IMR-90 (cell line): Measurements from ENCODE around the gene PRKCA. TPM values are rescaled to one million over a fixed set of nuclear protein-coding genes. Genes with fewer than 3 reads are reported as not detected.

ENCODE experiments used
- ATAC-seq: fragments of 200-7000 bp; cut with Tn5 transposase; 2 replicates; pipeline ENCODE4 v1.9.1; 2020; ENCODE audit warnings: low read depth, mild to moderate bottlenecking, moderate library complexity
- BruUV-seq: library from RNA; stranded (reverse); fragments of 400-500 nt; replicated peaks from 2 replicates; lab custom pipeline; 2021; lab: Mats Ljungman, UMichigan
- CTCF ChIA-PET: fragments of 300-600 bp; formaldehyde crosslinking; extraction: SDS; loops from one replicate; lab custom pipeline; 2021; ENCODE audit warnings: antibody characterized with exemption; lab: Yijun Ruan, JAX
- POLR2A ChIA-PET: fragments of 300-600 bp; sonication (Branson Sonifier 250); formaldehyde crosslinking; loops from one replicate; lab custom pipeline; 2022; ENCODE audit warnings: antibody characterized with exemption; ENCODE audit not compliant: unreplicated experiment; lab: Charles Lee
- DNase-seq: peaks from one replicate; pipeline ENCODE4 v3.0.0; 2013
- H2AFZ ChIP-seq: replicated peaks from 2 replicates; pipeline ENCODE3; 2013; ENCODE audit warnings: low read length, mild to moderate bottlenecking; ENCODE audit not compliant: poor library complexity
- H2AK5ac ChIP-seq: 2 replicates; pipeline ENCODE4 v1.6.1; 2013; ENCODE audit warnings: low read depth, low read length, inconsistent platforms
- H2AK9ac ChIP-seq: replicated peaks from 2 replicates; pipeline ENCODE3; 2013; ENCODE audit warnings: mild to moderate bottlenecking, low read depth, low read length, moderate library complexity; ENCODE audit not compliant: poor library complexity
- H2BK120ac ChIP-seq: 2 replicates; pipeline ENCODE4 v1.6.1; 2013; ENCODE audit warnings: low read depth, low read length, inconsistent platforms
- H2BK15ac ChIP-seq: 3 replicates; pipeline ENCODE4 v1.6.1; 2013; ENCODE audit warnings: low read depth, low read length, inconsistent platforms
- H2BK20ac ChIP-seq: 2 replicates; pipeline ENCODE4 v1.6.1; 2013; ENCODE audit warnings: low read depth, mild to moderate bottlenecking, inconsistent platforms, low read length, moderate library complexity
- H2BK5ac ChIP-seq: 2 replicates; pipeline ENCODE4 v1.6.1; 2013; ENCODE audit warnings: mild to moderate bottlenecking, low read depth, low read length, inconsistent platforms; ENCODE audit not compliant: poor library complexity, severe bottlenecking
- H3K14ac ChIP-seq: replicated peaks from 2 replicates; pipeline ENCODE4 v1.6.1; 2013; ENCODE audit warnings: low read depth, low read length, inconsistent platforms
- H3K18ac ChIP-seq: 2 replicates; pipeline ENCODE4 v1.6.1; 2013; ENCODE audit warnings: low read depth, low read length, control low read depth
- H3K23ac ChIP-seq: 2 replicates; pipeline ENCODE4 v1.6.1; 2013; ENCODE audit warnings: low read depth, low read length, inconsistent platforms
- H3K27ac ChIP-seq: 2 replicates; pipeline ENCODE4 v1.5.1; 2013; ENCODE audit warnings: mild to moderate bottlenecking, control low read depth, low read length; ENCODE audit not compliant: insufficient read depth
- H3K27me3 ChIP-seq: 2 replicates; pipeline ENCODE4 v1.6.1; 2013; ENCODE audit warnings: low read length; ENCODE audit not compliant: control insufficient read depth, insufficient read depth
- H3K36me3 ChIP-seq: 2 replicates; pipeline ENCODE4 v1.6.1; 2013; ENCODE audit warnings: low read length, mixed read lengths; ENCODE audit not compliant: control insufficient read depth, insufficient read depth
- H3K4ac ChIP-seq: 2 replicates; pipeline ENCODE4 v1.6.1; 2013; ENCODE audit warnings: low read depth, low read length, inconsistent platforms
- H3K4me1 ChIP-seq: 2 replicates; pipeline ENCODE4 v1.6.1; 2013; ENCODE audit warnings: low read length, mixed read lengths; ENCODE audit not compliant: control insufficient read depth, insufficient read depth
- H3K4me2 ChIP-seq: 2 replicates; pipeline ENCODE4 v1.6.1; 2013; ENCODE audit warnings: low read depth, mild to moderate bottlenecking, control low read depth, low read length, moderate library complexity
- H3K4me3 ChIP-seq: 2 replicates; pipeline ENCODE4 v1.5.1; 2013; ENCODE audit warnings: low read depth, mild to moderate bottlenecking, control low read depth, low read length, moderate library complexity; ENCODE audit not compliant: insufficient read depth
- H3K56ac ChIP-seq: 2 replicates; pipeline ENCODE4 v1.6.1; 2013; ENCODE audit warnings: low read length, inconsistent platforms; ENCODE audit not compliant: insufficient read depth; ENCODE audit errors: extremely low read depth
- H3K79me1 ChIP-seq, 2 experiments: 2 replicates each; pipeline ENCODE4 v1.6.1; 2013; ENCODE audit warnings: low read length in 2 of 2, inconsistent platforms in 1 of 2, low read depth in 1 of 2
- H3K9ac ChIP-seq: 2 replicates; pipeline ENCODE4 v1.6.1; 2013; ENCODE audit warnings: low read depth, low read length, control low read depth
- H3K9me1 ChIP-seq: 2 replicates; pipeline ENCODE4 v1.6.1; 2013; ENCODE audit warnings: low read length, inconsistent platforms; ENCODE audit not compliant: insufficient read depth
- H3K9me3 ChIP-seq: 2 replicates; pipeline ENCODE4 v1.6.1; 2013; ENCODE audit warnings: low read length; ENCODE audit not compliant: control insufficient read depth, insufficient read depth
- H4K20me1 ChIP-seq: 2 replicates; pipeline ENCODE4 v1.6.1; 2013; ENCODE audit warnings: low read length, inconsistent platforms; ENCODE audit not compliant: insufficient read depth
- H4K5ac ChIP-seq: 2 replicates; pipeline ENCODE4 v1.6.1; 2013; ENCODE audit warnings: mild to moderate bottlenecking, low read depth, low read length, control low read depth
- H4K8ac ChIP-seq, 2 experiments: 2 replicates each; pipeline ENCODE4 v1.6.1; 2013; ENCODE audit warnings: low read depth in 2 of 2, low read length in 2 of 2, control low read depth in 1 of 2, inconsistent platforms in 1 of 2
- H4K91ac ChIP-seq: 2 replicates; pipeline ENCODE4 v1.6.1; 2013; ENCODE audit warnings: low read depth, low read length, inconsistent platforms; ENCODE audit not compliant: insufficient read depth
- BHLHE40 ChIP-seq: fragments of 150-350 bp; IDR thresholded peaks from 2 replicates; pipeline ENCODE4 v1.6.1; 2016; ENCODE audit warnings: mild to moderate bottlenecking, low read depth, low read length
- CEBPB ChIP-seq: IDR thresholded peaks from 2 replicates; pipeline ENCODE4 v1.6.1; 2012; ENCODE audit warnings: low read depth, low read length, improper control_type of control experiment
- CHD1 ChIP-seq: IDR thresholded peaks from 2 replicates; pipeline ENCODE4 v1.6.1; 2012; ENCODE audit warnings: low read depth, low read length, improper control_type of control experiment
- CTCF ChIP-seq: conservative IDR thresholded peaks from 2 replicates; pipeline ENCODE4 v1.5.1; 2012; ENCODE audit warnings: mild to moderate bottlenecking, low read depth, low read length, improper control_type of control experiment
- ELK1 ChIP-seq: fragments of 150-350 bp; IDR thresholded peaks from 2 replicates; pipeline ENCODE4 v1.6.1; 2016; ENCODE audit warnings: low read depth, mild to moderate bottlenecking, low read length, moderate library complexity, borderline replicate concordance
- FOS ChIP-seq: fragments of 150-350 bp; IDR thresholded peaks from 2 replicates; pipeline ENCODE4 v1.6.1; 2016; ENCODE audit warnings: low read depth, low read length
- MAFK ChIP-seq: IDR thresholded peaks from 2 replicates; pipeline ENCODE4 v1.6.1; 2012; ENCODE audit warnings: low read depth, low read length, improper control_type of control experiment
- MAZ ChIP-seq: IDR thresholded peaks from 2 replicates; pipeline ENCODE4 v1.6.1; 2012; ENCODE audit warnings: low read depth, mild to moderate bottlenecking, low read length, improper control_type of control experiment, moderate library complexity, borderline replicate concordance
- MXI1 ChIP-seq: IDR thresholded peaks from 2 replicates; pipeline ENCODE4 v1.6.1; 2012; ENCODE audit warnings: low read depth, mild to moderate bottlenecking, low read length, moderate library complexity, borderline replicate concordance
- NFE2L2 ChIP-seq: fragments of 150-350 bp; IDR thresholded peaks from 2 replicates; pipeline ENCODE4 v1.6.1; 2016; ENCODE audit warnings: low read depth, mild to moderate bottlenecking, low read length
- POLR2A ChIP-seq: IDR thresholded peaks from 2 replicates; pipeline ENCODE4 v1.6.1; 2012; ENCODE audit warnings: mild to moderate bottlenecking, low read depth, low read length
- RAD21 ChIP-seq: IDR thresholded peaks from 2 replicates; pipeline ENCODE4 v1.6.1; 2012; ENCODE audit warnings: low read length, improper control_type of control experiment
- RCOR1 ChIP-seq: IDR thresholded peaks from 2 replicates; pipeline ENCODE4 v1.6.1; 2012; ENCODE audit warnings: mild to moderate bottlenecking, low read length, improper control_type of control experiment; ENCODE audit not compliant: insufficient replicate concordance
- RFX5 ChIP-seq: IDR thresholded peaks from 2 replicates; pipeline ENCODE4 v1.8.0; 2012; ENCODE audit warnings: low read depth, mild to moderate bottlenecking, low read length, moderate library complexity
- SMC3 ChIP-seq: fragments of 150-350 bp; IDR thresholded peaks from 2 replicates; pipeline ENCODE4 v1.6.1; 2016; ENCODE audit warnings: low read depth, mild to moderate bottlenecking, antibody characterized with exemption, low read length, moderate library complexity
- USF2 ChIP-seq: fragments of 150-350 bp; IDR thresholded peaks from 2 replicates; pipeline ENCODE4 v1.6.1; 2017; ENCODE audit warnings: mild to moderate bottlenecking, antibody characterized with exemption, low read length, low read depth
- dilution Hi-C: fragments of 300-500 bp; cut with HindIII; formaldehyde crosslinking; loops from one replicate; pipeline ENCODE4 v1.14.3; 2018; ENCODE audit warnings: low sequenced_read_pairs; ENCODE audit not compliant: unreplicated experiment
- in situ Hi-C: fragments of 300-500 bp; cut with MboI; formaldehyde crosslinking; loops from 3 replicates; pipeline ENCODE4 v1.14.3; 2019; ENCODE audit warnings: low sequenced_read_pairs, inconsistent platforms, mixed read lengths
- intact Hi-C: fragments of 100-400 bp; cut with micrococcal nuclease; formaldehyde crosslinking; loops from 2 replicates; pipeline ENCODE4 v1.10.0; 2022
- polyA plus RNA-seq, 3 experiments: library from polyadenylated mRNA; depleted of rRNA; stranded (reverse); fragments of >200 nt; gene quantifications; 2 replicates each; pipeline ENCODE4 v1.2.3, GENCODE V29; 2012; ENCODE audit warnings: low replicate concordance in 1 of 3
- total RNA-seq: library from RNA; depleted of rRNA; stranded (reverse); fragments of >200 nt; gene quantifications from 2 replicates; pipeline ENCODE4 v1.2.3, GENCODE V29; 2012

PRKCA gene
- total and polyA plus RNA-seq, 2 of the 4 experiments (the other 2 are of a cell fraction) = 31.0 to 46.0 TPM

- H3K27me3 ChIP-seq = no peaks in the 10 kb centered on the region
- no peak overlapping the region for H2BK5ac ChIP-seq
- ATAC-seq (no peak), DNase-seq (no peak)
- no TSS peak for BruUV-seq
- no peak overlapping the region for H3K18ac ChIP-seq
- CTCF ChIA-PET = no interaction called here
- no peak overlapping the region for H4K91ac ChIP-seq
- no peak overlapping the region for H2BK15ac ChIP-seq
- H2AK5ac ChIP-seq = no peak overlapping the region
- H3K36me3 ChIP-seq = no peaks in the 10 kb centered on the region
- H2AK9ac ChIP-seq = no peak overlapping the region
- no peak overlapping the region for H3K14ac ChIP-seq
- no peaks in the 10 kb centered on the region; the same call in 1 of the 2 replicates for H3K9me1 ChIP-seq
- no peak overlapping the region for H3K4ac ChIP-seq
- intact Hi-C loops (no loop called here), dilution Hi-C loops (no loop called here), in situ Hi-C loops (no loop called here)
- H3K56ac ChIP-seq = no peak overlapping the region
- no peak overlapping the region for H3K23ac ChIP-seq
- no peak overlapping the region for H3K9ac ChIP-seq
- no peak overlapping the region for H4K5ac ChIP-seq
- POLR2A ChIA-PET = no interaction called here
- no peaks in the 10 kb centered on the region for H3K9me3 ChIP-seq
- TF ChIP-seq CHD1 = no peak
- no peak for TF ChIP-seq MAZ
- no peak for TF ChIP-seq ELK1
- TF ChIP-seq FOS = no peak
- TF ChIP-seq RAD21 = no peak
- TF ChIP-seq CTCF = no peak
- no peak for TF ChIP-seq NFE2L2
- TF ChIP-seq USF2 = no peak
- TF ChIP-seq BHLHE40 = no peak
- TF ChIP-seq POLR2A = no peak
- no peak for TF ChIP-seq MAFK
- TF ChIP-seq RCOR1 = no peak
- TF ChIP-seq SMC3 = no peak
- no peak for TF ChIP-seq RFX5
- TF ChIP-seq CEBPB = no peak
- TF ChIP-seq MXI1 = no peak
- H2AFZ ChIP-seq = no peak overlapping the region
- H4K8ac ChIP-seq = no peak overlapping the region
- no peak overlapping the region for H3K27ac ChIP-seq
- H4K20me1 ChIP-seq = peaks cover 11% of the 10 kb centered on the region; the same call in 1 of the 2 replicates
- H3K79me1 ChIP-seq = peaks cover 17 to 50% of the 10 kb centered on the region in 2 experiments
- no peak overlapping the region for H3K4me2 ChIP-seq
- no peak overlapping the region for H2BK20ac ChIP-seq
- no peak overlapping the region for H2BK120ac ChIP-seq
- H3K4me1 ChIP-seq = peaks cover 7% of the 10 kb centered on the region
- no peak overlapping the region for H3K4me3 ChIP-seq
These were observed 302.0 kb downstream of the PRKCA start for GRCh38 chr17:66604376-66604775.
